ENCODE results near the gene SNX2.

SNX2 gene

GRCh38 chr5:122773619-122774018 lies 1.3 kb upstream of the SNX2 start:
- H3K4me1 ChIP-seq (ENCODE audit: control insufficient read depth, insufficient read depth, low read length): peaks cover 16% of the 10 kb centered on the region

GRCh38 chr5:122774519-122774860 lies 390 bp upstream of the SNX2 start:
- Histone ChIP-seq H3K4me1 (ENCODE audit: control insufficient read depth, insufficient read depth, low read length) (peaks cover 16% of the 10 kb centered on the region), H3K9me3 (ENCODE audit: control insufficient read depth, insufficient read depth, low read length) (no peaks in the 10 kb centered on the region), H3K27me3 (ENCODE audit: control insufficient read depth, insufficient read depth, low read length) (no peaks in the 10 kb centered on the region; the same call in 1 of the 2 replicates), H3K4me3 (ENCODE audit: low read depth, low read length) (peak overlapping the region; percentile 97), H3K27ac (ENCODE audit: low read depth, low read length) (no peak overlapping the region), H3K9ac (ENCODE audit: low read depth, low read length) (peak overlapping the region; percentile 51; the same call in 1 of the 2 replicates), H3K36me3 (ENCODE audit: control insufficient read depth, insufficient read depth, low read length) (no peaks in the 10 kb centered on the region)

More at GRCh38 chr5:122773619-122774018, 1.3 kb upstream of the SNX2 start:
- H3K9ac ChIP-seq (ENCODE audit: low read depth, low read length): no peak overlapping the region
- H3K4me3 ChIP-seq (ENCODE audit: low read depth, low read length): no peak overlapping the region
- no peak overlapping the region for H3K27ac ChIP-seq (ENCODE audit: low read depth, low read length)
- H3K36me3 ChIP-seq (ENCODE audit: control insufficient read depth, insufficient read depth, low read length): no peaks in the 10 kb centered on the region
- H3K27me3 ChIP-seq (ENCODE audit: control insufficient read depth, insufficient read depth, low read length): no peaks in the 10 kb centered on the region; the same call in 1 of the 2 replicates
- no peaks in the 10 kb centered on the region for H3K9me3 ChIP-seq (ENCODE audit: control insufficient read depth, insufficient read depth, low read length)

GRCh38 chr5:122775550-122776542 lies 966 bp downstream of the SNX2 start:
- H3K4me1 ChIP-seq (ENCODE audit: control insufficient read depth, insufficient read depth, low read length): peaks cover 16% of the 10 kb centered on the region
- no peaks in the 10 kb centered on the region for H3K9me3 ChIP-seq (ENCODE audit: control insufficient read depth, insufficient read depth, low read length)
- no peaks in the 10 kb centered on the region for H3K36me3 ChIP-seq (ENCODE audit: control insufficient read depth, insufficient read depth, low read length)
- peak overlapping the region; percentile 77 for H3K9ac ChIP-seq (ENCODE audit: low read depth, low read length)
- H3K27ac ChIP-seq (ENCODE audit: low read depth, low read length): peak overlapping the region; percentile 89
- peak overlapping the region; percentile 97 for H3K4me3 ChIP-seq (ENCODE audit: low read depth, low read length)
- H3K27me3 ChIP-seq (ENCODE audit: control insufficient read depth, insufficient read depth, low read length): no peaks in the 10 kb centered on the region; the same call in 1 of the 2 replicates

- H3K9me3 ChIP-seq (ENCODE audit: control insufficient read depth, insufficient read depth, low read length): no peaks in the 10 kb centered on the region
- peaks cover 16% of the 10 kb centered on the region for H3K4me1 ChIP-seq (ENCODE audit: control insufficient read depth, insufficient read depth, low read length)
- no peak overlapping the region for H3K27ac ChIP-seq (ENCODE audit: low read depth, low read length)
- no peak overlapping the region for H3K9ac ChIP-seq (ENCODE audit: low read depth, low read length)
- no peak overlapping the region for H3K4me3 ChIP-seq (ENCODE audit: low read depth, low read length)
- H3K36me3 ChIP-seq (ENCODE audit: control insufficient read depth, insufficient read depth, low read length): no peaks in the 10 kb centered on the region
- H3K27me3 ChIP-seq (ENCODE audit: control insufficient read depth, insufficient read depth, low read length): no peaks in the 10 kb centered on the region; the same call in 1 of the 2 replicates
Observed at GRCh38 chr5:122778157-122778556, 3.3 kb downstream of the SNX2 start.

GRCh38 chr5:122779451-122779850 lies 4.6 kb downstream of the SNX2 start:
- Histone ChIP-seq H3K27me3 (ENCODE audit: control insufficient read depth, insufficient read depth, low read length) (no peaks in the 10 kb centered on the region), H3K4me1 (ENCODE audit: control insufficient read depth, insufficient read depth, low read length) (peaks cover 16% of the 10 kb centered on the region), H3K4me3 (ENCODE audit: low read depth, low read length) (no peak overlapping the region), H3K27ac (ENCODE audit: low read depth, low read length) (no peak overlapping the region), H3K9ac (ENCODE audit: low read depth, low read length) (no peak overlapping the region), H3K36me3 (ENCODE audit: control insufficient read depth, insufficient read depth, low read length) (no peaks in the 10 kb centered on the region), H3K9me3 (ENCODE audit: control insufficient read depth, insufficient read depth, low read length) (no peaks in the 10 kb centered on the region)

GRCh38 chr5:122780296-122780695 lies 5.4 kb downstream of the SNX2 start:
- no peak overlapping the region for H3K4me3 ChIP-seq (ENCODE audit: low read depth, low read length)
- peaks cover 16% of the 10 kb centered on the region for H3K4me1 ChIP-seq (ENCODE audit: control insufficient read depth, insufficient read depth, low read length)
- H3K9me3 ChIP-seq (ENCODE audit: control insufficient read depth, insufficient read depth, low read length): no peaks in the 10 kb centered on the region
- H3K36me3 ChIP-seq (ENCODE audit: control insufficient read depth, insufficient read depth, low read length): no peaks in the 10 kb centered on the region
- no peaks in the 10 kb centered on the region for H3K27me3 ChIP-seq (ENCODE audit: control insufficient read depth, insufficient read depth, low read length)
- H3K9ac ChIP-seq (ENCODE audit: low read depth, low read length): no peak overlapping the region
- H3K27ac ChIP-seq (ENCODE audit: low read depth, low read length): no peak overlapping the region

- peaks cover 8% of the 10 kb centered on the region for H3K4me1 ChIP-seq (ENCODE audit: control insufficient read depth, insufficient read depth, low read length)
- no peak overlapping the region for H3K27ac ChIP-seq (ENCODE audit: low read depth, low read length)
- no peak overlapping the region for H3K9ac ChIP-seq (ENCODE audit: low read depth, low read length)
- no peak overlapping the region for H3K4me3 ChIP-seq (ENCODE audit: low read depth, low read length)
- H3K9me3 ChIP-seq (ENCODE audit: control insufficient read depth, insufficient read depth, low read length): no peaks in the 10 kb centered on the region
- no peaks in the 10 kb centered on the region for H3K36me3 ChIP-seq (ENCODE audit: control insufficient read depth, insufficient read depth, low read length)
- H3K27me3 ChIP-seq (ENCODE audit: control insufficient read depth, insufficient read depth, low read length): no peaks in the 10 kb centered on the region
Observed at GRCh38 chr5:122781465-122781864, 6.6 kb downstream of the SNX2 start.

GRCh38 chr5:122785294-122785693 lies 10.4 kb downstream of the SNX2 start:
- H3K36me3 ChIP-seq (ENCODE audit: control insufficient read depth, insufficient read depth, low read length): no peaks in the 10 kb centered on the region
- no peak overlapping the region for H3K27ac ChIP-seq (ENCODE audit: low read depth, low read length)
- H3K9me3 ChIP-seq (ENCODE audit: control insufficient read depth, insufficient read depth, low read length): no peaks in the 10 kb centered on the region
- H3K27me3 ChIP-seq (ENCODE audit: control insufficient read depth, insufficient read depth, low read length): no peaks in the 10 kb centered on the region
- H3K4me3 ChIP-seq (ENCODE audit: low read depth, low read length): no peak overlapping the region
- H3K4me1 ChIP-seq (ENCODE audit: control insufficient read depth, insufficient read depth, low read length): peaks cover 11% of the 10 kb centered on the region
- no peak overlapping the region for H3K9ac ChIP-seq (ENCODE audit: low read depth, low read length)

- Histone ChIP-seq H3K9ac (ENCODE audit: low read depth, low read length) (no peak overlapping the region), H3K4me1 (ENCODE audit: control insufficient read depth, insufficient read depth, low read length) (peaks cover 11% of the 10 kb centered on the region), H3K27ac (ENCODE audit: low read depth, low read length) (no peak overlapping the region), H3K27me3 (ENCODE audit: control insufficient read depth, insufficient read depth, low read length) (no peaks in the 10 kb centered on the region), H3K36me3 (ENCODE audit: control insufficient read depth, insufficient read depth, low read length) (no peaks in the 10 kb centered on the region), H3K9me3 (ENCODE audit: control insufficient read depth, insufficient read depth, low read length) (no peaks in the 10 kb centered on the region), H3K4me3 (ENCODE audit: low read depth, low read length) (no peak overlapping the region)
Observed at GRCh38 chr5:122788371-122788770, 13.5 kb downstream of the SNX2 start.

- no peaks in the 10 kb centered on the region for H3K9me3 ChIP-seq (ENCODE audit: control insufficient read depth, insufficient read depth, low read length)
- H3K4me3 ChIP-seq (ENCODE audit: low read depth, low read length): no peak overlapping the region
- no peak overlapping the region for H3K9ac ChIP-seq (ENCODE audit: low read depth, low read length)
- no peaks in the 10 kb centered on the region for H3K36me3 ChIP-seq (ENCODE audit: control insufficient read depth, insufficient read depth, low read length)
- H3K27me3 ChIP-seq (ENCODE audit: control insufficient read depth, insufficient read depth, low read length): no peaks in the 10 kb centered on the region
- H3K27ac ChIP-seq (ENCODE audit: low read depth, low read length): no peak overlapping the region
- H3K4me1 ChIP-seq (ENCODE audit: control insufficient read depth, insufficient read depth, low read length): peaks cover 11% of the 10 kb centered on the region
Observed at GRCh38 chr5:122788996-122789395, 14.1 kb downstream of the SNX2 start.

- no peak overlapping the region for H3K4me3 ChIP-seq (ENCODE audit: low read depth, low read length)
- H3K9me3 ChIP-seq (ENCODE audit: control insufficient read depth, insufficient read depth, low read length): no peaks in the 10 kb centered on the region
- H3K4me1 ChIP-seq (ENCODE audit: control insufficient read depth, insufficient read depth, low read length): peaks cover 11% of the 10 kb centered on the region
- no peaks in the 10 kb centered on the region for H3K36me3 ChIP-seq (ENCODE audit: control insufficient read depth, insufficient read depth, low read length)
- H3K27me3 ChIP-seq (ENCODE audit: control insufficient read depth, insufficient read depth, low read length): no peaks in the 10 kb centered on the region
- H3K27ac ChIP-seq (ENCODE audit: low read depth, low read length): no peak overlapping the region
- no peak overlapping the region for H3K9ac ChIP-seq (ENCODE audit: low read depth, low read length)
Observed at GRCh38 chr5:122789461-122790171, 14.7 kb downstream of the SNX2 start.

All from HUES48 (cell line).